Esophagus squamous epithelium (tissue), 4 donors: ENCODE data around the gene CDK6.

Experiments used
- POLR2A ChIP-seq, 4 donors: fragments of 450-650 bp; IDR thresholded peaks; one replicate each; pipeline ENCODE4 v1.6.1; 2017; ENCODE audit warnings: antibody characterized with exemption in 4 of 4, mild to moderate bottlenecking in 4 of 4, moderate library complexity in 3 of 4
- TF ChIP-seq, protein P1 (sequence below), 6 experiments: fragments of 450-650 bp in 4 of 6; fragments of 200-600 bp in 2 of 6; sonication (generic) in 2 of 6; IDR thresholded peaks; one replicate each; pipeline ENCODE4 v1.5.1; 2016 to 2019; ENCODE audit warnings: antibody characterized with exemption in 6 of 6, mild to moderate bottlenecking in 4 of 6, moderate library complexity in 4 of 6

DNA sequence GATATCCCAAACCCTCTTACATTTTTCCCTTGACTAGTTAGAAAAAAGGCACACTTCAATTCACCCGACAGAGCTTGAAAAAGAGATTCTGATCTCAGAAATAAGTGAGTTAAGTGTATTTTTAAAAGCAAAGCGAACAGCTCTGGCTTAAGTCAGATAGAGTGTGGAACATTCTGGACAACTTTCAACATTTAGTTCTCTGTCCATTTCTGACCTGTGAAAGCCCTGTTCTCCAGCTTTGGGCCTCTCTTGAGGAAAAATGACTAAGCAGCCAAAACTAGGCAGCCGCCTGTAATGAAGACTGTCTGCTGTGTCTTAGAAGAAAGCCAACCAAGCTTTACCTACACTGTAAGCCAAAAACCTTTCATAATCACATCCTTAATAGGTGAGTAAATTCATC is 50.5 kb downstream of the CDK6 start:
- TF ChIP-seq, protein P1, sequence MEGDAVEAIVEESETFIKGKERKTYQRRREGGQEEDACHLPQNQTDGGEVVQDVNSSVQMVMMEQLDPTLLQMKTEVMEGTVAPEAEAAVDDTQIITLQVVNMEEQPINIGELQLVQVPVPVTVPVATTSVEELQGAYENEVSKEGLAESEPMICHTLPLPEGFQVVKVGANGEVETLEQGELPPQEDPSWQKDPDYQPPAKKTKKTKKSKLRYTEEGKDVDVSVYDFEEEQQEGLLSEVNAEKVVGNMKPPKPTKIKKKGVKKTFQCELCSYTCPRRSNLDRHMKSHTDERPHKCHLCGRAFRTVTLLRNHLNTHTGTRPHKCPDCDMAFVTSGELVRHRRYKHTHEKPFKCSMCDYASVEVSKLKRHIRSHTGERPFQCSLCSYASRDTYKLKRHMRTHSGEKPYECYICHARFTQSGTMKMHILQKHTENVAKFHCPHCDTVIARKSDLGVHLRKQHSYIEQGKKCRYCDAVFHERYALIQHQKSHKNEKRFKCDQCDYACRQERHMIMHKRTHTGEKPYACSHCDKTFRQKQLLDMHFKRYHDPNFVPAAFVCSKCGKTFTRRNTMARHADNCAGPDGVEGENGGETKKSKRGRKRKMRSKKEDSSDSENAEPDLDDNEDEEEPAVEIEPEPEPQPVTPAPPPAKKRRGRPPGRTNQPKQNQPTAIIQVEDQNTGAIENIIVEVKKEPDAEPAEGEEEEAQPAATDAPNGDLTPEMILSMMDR (IDR thresholded peaks at IDR 0.05): no peak
- no peak for TF ChIP-seq POLR2A (IDR thresholded peaks at IDR 0.05)
